ENCODE measurements around the gene MACROD1. TPM values are rescaled to one million over a fixed set of nuclear protein-coding genes. Genes with fewer than 3 reads are reported as not detected.

Gene MACROD1
- total and polyA plus RNA-seq, 9 of the 15 experiments (the other 6 are each of a cell fraction or from before 2014, with no cell fraction given), result 1.1 to 60.0 (median 26.4) TPM

DNA sequence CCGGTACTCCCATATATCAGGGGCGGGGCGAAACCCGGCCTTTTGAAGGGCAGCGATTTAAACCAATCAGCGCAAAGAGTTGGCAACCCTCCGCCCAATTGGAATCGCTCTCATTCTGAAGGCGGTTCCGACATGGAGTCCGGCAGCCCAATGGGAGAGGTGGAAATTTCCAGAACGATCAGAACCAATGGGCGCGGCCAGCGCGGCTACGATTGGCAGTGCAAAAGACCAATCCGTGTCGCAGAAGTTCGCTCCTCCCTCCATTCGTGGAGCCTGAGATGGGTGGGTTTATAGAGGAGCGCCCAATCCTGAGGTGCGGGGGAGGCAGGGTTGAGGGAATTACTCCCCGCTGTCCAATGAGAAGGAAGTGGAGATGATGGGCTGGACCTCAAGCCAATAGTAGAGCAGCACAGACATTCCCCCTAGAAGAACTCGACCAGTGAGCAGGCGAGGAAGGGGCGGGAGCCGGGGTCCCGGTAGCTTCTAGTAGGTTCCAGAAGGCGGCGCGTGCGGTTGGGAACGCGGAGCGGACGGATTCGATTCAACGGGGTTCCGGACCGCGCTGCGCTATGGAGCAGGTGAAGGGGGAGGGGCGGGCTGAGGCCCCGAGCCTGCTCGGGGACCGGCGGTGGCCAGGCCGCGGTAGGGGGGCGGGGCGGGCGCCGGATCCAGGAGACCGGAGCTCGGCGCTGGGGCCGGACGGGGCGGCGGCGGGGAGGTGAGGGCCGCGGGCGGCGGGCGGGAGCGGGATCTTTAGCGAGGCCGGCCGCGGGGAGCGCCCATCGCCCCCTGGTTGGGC lies 20.0 kb upstream of the MACROD1 start, which contains the start of gene STIP1 (continued):
- no peak for TF ChIP-seq ZNF232 (CRISPR knock-in tag; IDR thresholded peaks at IDR 0.05)
- TF ChIP-seq, protein P1, sequence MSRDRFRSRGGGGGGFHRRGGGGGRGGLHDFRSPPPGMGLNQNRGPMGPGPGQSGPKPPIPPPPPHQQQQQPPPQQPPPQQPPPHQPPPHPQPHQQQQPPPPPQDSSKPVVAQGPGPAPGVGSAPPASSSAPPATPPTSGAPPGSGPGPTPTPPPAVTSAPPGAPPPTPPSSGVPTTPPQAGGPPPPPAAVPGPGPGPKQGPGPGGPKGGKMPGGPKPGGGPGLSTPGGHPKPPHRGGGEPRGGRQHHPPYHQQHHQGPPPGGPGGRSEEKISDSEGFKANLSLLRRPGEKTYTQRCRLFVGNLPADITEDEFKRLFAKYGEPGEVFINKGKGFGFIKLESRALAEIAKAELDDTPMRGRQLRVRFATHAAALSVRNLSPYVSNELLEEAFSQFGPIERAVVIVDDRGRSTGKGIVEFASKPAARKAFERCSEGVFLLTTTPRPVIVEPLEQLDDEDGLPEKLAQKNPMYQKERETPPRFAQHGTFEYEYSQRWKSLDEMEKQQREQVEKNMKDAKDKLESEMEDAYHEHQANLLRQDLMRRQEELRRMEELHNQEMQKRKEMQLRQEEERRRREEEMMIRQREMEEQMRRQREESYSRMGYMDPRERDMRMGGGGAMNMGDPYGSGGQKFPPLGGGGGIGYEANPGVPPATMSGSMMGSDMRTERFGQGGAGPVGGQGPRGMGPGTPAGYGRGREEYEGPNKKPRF (IDR thresholded peaks at IDR 0.05; ENCODE audit: low read depth, low read length), result no peak
- TF ChIP-seq ZC3H11A (IDR thresholded peaks at IDR 0.05; ENCODE audit: low read depth, low read length), result no peak
- TF ChIP-seq, protein P2, sequence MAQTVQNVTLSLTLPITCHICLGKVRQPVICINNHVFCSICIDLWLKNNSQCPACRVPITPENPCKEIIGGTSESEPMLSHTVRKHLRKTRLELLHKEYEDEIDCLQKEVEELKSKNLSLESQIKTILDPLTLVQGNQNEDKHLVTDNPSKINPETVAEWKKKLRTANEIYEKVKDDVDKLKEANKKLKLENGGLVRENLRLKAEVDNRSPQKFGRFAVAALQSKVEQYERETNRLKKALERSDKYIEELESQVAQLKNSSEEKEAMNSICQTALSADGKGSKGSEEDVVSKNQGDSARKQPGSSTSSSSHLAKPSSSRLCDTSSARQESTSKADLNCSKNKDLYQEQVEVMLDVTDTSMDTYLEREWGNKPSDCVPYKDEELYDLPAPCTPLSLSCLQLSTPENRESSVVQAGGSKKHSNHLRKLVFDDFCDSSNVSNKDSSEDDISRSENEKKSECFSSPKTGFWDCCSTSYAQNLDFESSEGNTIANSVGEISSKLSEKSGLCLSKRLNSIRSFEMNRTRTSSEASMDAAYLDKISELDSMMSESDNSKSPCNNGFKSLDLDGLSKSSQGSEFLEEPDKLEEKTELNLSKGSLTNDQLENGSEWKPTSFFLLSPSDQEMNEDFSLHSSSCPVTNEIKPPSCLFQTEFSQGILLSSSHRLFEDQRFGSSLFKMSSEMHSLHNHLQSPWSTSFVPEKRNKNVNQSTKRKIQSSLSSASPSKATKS (CRISPR knock-in tag; IDR thresholded peaks at IDR 0.05), result no peak
- TF ChIP-seq, protein P3, sequence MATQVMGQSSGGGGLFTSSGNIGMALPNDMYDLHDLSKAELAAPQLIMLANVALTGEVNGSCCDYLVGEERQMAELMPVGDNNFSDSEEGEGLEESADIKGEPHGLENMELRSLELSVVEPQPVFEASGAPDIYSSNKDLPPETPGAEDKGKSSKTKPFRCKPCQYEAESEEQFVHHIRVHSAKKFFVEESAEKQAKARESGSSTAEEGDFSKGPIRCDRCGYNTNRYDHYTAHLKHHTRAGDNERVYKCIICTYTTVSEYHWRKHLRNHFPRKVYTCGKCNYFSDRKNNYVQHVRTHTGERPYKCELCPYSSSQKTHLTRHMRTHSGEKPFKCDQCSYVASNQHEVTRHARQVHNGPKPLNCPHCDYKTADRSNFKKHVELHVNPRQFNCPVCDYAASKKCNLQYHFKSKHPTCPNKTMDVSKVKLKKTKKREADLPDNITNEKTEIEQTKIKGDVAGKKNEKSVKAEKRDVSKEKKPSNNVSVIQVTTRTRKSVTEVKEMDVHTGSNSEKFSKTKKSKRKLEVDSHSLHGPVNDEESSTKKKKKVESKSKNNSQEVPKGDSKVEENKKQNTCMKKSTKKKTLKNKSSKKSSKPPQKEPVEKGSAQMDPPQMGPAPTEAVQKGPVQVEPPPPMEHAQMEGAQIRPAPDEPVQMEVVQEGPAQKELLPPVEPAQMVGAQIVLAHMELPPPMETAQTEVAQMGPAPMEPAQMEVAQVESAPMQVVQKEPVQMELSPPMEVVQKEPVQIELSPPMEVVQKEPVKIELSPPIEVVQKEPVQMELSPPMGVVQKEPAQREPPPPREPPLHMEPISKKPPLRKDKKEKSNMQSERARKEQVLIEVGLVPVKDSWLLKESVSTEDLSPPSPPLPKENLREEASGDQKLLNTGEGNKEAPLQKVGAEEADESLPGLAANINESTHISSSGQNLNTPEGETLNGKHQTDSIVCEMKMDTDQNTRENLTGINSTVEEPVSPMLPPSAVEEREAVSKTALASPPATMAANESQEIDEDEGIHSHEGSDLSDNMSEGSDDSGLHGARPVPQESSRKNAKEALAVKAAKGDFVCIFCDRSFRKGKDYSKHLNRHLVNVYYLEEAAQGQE (IDR thresholded peaks at IDR 0.05; ENCODE audit: borderline replicate concordance), result no peak
- TF ChIP-seq, protein P3 (CRISPR knock-in tag; IDR thresholded peaks at IDR 0.05; ENCODE audit: low read depth), result no peak
- no peak for TF ChIP-seq ZNF77 (CRISPR knock-in tag; IDR thresholded peaks at IDR 0.05)
- TF ChIP-seq ELF2 (CRISPR knock-in tag; IDR thresholded peaks at IDR 0.05), result no peak
- TF ChIP-seq, protein P4, sequence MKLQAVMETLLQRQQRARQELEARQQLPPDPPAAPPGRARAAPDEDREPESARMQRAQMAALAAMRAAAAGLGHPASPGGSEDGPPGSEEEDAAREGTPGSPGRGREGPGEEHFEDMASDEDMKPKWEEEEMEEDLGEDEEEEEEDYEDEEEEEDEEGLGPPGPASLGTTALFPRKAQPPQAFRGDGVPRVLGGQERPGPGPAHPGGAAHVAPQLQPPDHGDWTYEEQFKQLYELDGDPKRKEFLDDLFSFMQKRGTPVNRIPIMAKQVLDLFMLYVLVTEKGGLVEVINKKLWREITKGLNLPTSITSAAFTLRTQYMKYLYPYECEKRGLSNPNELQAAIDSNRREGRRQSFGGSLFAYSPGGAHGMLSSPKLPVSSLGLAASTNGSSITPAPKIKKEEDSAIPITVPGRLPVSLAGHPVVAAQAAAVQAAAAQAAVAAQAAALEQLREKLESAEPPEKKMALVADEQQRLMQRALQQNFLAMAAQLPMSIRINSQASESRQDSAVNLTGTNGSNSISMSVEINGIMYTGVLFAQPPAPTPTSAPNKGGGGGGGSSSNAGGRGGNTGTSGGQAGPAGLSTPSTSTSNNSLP (IDR thresholded peaks at IDR 0.05; ENCODE audit: borderline replicate concordance, low read depth, low read length), result peak; percentile 95
- TF ChIP-seq, protein P5, sequence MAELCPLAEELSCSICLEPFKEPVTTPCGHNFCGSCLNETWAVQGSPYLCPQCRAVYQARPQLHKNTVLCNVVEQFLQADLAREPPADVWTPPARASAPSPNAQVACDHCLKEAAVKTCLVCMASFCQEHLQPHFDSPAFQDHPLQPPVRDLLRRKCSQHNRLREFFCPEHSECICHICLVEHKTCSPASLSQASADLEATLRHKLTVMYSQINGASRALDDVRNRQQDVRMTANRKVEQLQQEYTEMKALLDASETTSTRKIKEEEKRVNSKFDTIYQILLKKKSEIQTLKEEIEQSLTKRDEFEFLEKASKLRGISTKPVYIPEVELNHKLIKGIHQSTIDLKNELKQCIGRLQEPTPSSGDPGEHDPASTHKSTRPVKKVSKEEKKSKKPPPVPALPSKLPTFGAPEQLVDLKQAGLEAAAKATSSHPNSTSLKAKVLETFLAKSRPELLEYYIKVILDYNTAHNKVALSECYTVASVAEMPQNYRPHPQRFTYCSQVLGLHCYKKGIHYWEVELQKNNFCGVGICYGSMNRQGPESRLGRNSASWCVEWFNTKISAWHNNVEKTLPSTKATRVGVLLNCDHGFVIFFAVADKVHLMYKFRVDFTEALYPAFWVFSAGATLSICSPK (IDR thresholded peaks at IDR 0.05; ENCODE audit: borderline replicate concordance), result no peak
